B cell (primary cell): Measurements from ENCODE around the gene RAB7B.

Experiments
- CTCF ChIP-seq: fragments of 200-600 bp; IDR thresholded peaks from one replicate; pipeline ENCODE4 v1.8.0; 2022; ENCODE audit warnings: antibody characterized with exemption, mild to moderate bottlenecking
- EZH2 ChIP-seq: IDR thresholded peaks from 2 replicates; pipeline ENCODE4 v1.6.1; 2012; ENCODE audit warnings: borderline replicate concordance, low read depth, mild to moderate bottlenecking, moderate library complexity, low read length; ENCODE audit not compliant: insufficient read depth, poor library complexity, severe bottlenecking

GRCh38 chr1:206035027-206035426 is 31.8 kb upstream of the RAB7B start:
- no peak for TF ChIP-seq CTCF
- TF ChIP-seq EZH2, result no peak
